NCI-H226 (cell line): ENCODE results near the gene ADAM33.

Experiments
- DNase-seq: peaks from one replicate; pipeline ENCODE4 v3.0.0-alpha.2; 2015

The ADAM33 gene

DNA sequence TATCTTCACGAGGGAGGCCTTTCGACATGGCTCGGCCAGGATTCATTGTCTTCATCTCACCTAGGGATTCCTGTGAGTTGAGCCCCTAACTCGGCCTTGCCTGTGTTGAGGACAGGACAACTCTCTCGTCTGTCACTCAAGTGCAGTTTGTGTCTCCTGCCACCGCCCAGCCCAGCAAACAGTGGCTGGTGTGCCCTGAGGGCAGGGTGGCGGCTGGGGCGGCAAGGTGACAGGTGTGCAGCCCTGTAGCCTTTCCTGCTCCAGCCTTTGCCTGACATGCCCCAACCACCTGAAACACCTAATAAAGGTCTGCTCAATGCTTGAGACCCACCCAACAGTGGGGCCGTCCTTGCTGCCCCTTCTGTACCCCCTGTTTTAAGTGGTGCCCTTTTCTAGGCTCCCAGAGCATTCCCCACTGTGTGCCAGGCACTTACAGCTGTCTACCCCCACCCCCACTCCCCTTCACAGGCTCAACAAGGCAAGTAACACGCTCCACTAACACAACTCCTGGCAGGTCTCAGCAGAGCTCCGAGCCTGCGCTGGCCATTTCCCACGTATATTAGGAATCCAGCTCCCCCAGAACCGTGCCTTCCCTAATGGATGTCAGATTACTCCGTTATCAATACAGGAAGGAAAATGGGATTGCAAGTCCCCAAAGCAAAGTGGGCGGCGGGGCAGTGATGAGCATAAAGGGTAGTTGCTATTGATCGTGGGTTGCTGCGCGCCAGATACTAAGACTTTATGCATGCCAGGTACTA lies 36.3 kb downstream of the ADAM33 start:
- no peak for DNase-seq

DNA sequence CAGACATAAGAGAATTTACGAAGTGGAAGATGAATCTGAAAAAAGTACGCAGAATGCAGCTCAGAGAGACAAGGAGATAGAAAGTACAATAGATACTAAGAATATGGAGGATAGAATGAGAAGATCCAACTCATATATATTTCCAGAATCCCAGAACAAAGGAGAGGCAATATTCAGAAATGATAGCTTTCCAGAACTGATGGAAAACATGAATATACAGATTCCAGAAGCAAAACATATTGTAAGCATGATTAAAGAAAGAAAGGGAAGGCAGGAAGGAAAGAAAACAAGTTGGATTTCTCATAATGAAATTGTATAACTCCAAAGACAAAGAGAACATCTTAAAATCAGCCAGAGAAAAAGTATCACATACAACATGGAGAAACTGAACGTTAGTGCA lies 41.6 kb downstream of the ADAM33 start:
- DNase-seq: no peak

DNA sequence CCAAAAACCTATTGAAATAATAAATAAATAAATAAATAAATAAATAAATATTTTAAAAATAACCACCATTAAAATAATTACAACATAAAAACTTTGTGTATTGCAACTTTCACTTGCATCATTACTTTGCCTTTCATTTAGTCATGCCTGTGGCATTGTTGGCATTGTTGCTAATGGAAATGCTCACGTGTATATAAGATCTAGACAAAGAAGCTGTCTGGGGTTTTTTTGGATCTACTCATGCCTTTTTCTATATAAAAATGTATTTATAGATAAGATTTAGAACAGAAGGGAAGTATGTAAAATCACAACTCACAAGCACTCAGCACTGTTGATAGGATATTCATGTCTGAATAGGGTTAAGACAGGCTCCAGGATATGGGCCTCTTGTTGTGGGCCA lies 46.5 kb downstream of the ADAM33 start:
- DNase-seq: no peak

DNA sequence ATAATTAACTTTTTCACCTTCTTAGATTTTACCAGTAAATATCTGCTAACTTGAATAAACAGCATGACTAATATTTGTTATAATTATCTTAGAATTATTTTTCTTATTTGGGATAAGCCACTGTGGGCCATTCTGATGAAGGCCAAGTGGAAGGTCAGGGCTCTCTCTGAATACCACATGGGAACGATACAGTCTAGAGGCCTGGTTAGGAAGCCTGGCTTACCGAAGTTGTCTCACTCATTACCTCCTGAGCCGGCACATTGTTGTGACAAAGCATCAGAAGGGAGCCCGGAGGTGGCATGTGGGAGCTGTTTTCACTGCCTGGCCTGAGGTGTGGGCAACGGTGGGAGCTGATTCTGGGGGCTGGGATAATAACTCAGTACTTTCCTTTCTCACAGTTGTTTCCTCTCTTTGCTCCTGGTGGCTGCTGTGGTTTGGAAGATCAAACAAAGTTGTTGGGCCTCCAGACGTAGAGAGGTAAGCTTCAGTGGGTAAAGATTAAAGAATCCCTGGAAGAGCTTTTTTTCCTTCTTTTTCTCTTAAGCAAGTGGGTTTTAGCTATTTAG lies 47.8 kb downstream of the ADAM33 start:
- no peak for DNase-seq

DNA sequence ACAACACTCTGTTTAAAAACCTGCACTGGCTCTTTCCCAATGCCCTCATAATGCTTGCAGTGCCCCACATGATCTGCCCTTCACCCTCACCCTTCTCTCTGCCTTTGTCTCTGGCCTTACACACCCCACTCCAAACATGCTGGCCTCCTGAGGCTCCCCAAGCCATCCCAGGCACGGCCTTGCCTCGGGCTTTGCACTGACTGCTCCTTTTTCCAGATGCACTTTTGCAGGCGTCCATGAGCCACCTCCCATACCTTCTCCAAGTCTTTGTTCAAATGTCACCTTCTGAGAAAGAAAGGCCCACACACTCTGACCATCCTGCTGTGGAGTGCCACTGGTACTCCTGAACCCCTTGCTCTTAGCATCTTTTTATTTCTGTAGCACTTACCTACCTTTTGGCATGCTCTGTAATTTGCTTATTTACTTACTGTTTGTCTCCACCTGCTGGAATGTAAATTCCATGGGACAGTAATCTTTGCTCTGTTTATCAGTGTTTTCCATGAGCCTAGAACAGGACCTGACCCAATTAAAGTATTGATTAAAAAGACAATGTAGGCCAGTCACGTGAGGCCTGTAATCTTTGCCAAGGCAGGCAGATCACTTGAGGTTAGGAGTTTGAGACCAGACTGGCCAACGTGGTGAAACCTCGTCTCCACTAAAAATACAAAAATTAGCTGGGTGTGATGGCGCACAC lies 49.4 kb downstream of the ADAM33 start:
- no peak for DNase-seq

DNA sequence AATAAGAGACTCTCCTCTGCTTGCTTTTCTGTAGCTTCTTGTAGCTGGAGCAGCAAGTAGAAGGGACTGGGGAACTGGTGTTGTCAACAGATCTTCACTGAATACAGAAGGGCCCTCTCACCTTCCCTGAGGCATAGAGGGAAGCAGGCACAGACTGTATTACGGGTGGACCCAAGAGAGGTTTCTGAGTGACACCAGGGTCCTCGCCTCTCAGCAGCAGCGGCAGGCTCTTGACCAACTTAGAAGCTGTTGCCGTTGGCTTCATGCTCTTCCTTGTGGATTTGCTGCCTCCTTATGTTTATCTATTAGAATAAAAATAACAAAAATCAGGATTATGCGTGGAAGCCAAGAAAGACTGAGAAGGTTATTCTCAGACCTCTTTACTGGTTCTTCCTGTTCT lies 50.3 kb downstream of the ADAM33 start:
- no peak for DNase-seq

DNA sequence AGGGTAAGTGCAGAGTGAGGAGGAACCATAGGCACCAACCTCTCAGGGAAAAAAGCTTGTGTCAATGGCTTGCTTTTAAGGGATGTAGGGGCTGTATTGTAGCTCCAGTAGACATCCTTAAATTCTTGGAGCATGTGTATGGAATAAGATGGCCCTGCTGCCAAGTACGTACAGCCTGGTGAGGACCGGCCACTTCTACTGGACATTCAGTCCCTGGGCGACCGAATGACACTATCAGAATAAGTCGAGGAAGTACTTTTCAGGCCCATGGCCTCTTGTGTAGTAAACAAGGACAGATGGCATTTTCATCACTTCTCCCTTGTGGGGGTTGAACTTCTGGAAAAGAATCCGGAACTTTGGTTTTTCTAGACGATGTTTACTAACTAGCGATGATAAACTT lies 51.4 kb downstream of the ADAM33 start:
- no peak for DNase-seq

DNA sequence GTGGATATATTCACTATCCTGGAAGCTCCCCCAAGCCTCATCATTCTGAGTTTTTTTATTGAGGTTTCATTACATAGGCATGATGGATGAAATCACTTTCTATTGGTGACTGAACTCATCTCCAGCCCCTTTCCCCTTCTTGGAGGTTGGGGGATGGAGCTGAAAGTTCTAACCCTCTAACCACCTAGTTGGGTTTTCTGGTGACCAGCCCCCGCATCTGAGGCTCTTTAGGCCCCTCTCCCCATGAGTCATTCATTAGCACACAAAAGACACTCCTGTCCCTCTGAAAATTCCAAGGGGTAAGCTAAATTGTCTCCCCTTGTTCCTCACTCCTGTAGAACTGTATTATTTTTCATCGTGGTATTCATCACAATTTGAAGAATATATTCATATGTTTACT lies 51.9 kb downstream of the ADAM33 start:
- no peak for DNase-seq

DNA sequence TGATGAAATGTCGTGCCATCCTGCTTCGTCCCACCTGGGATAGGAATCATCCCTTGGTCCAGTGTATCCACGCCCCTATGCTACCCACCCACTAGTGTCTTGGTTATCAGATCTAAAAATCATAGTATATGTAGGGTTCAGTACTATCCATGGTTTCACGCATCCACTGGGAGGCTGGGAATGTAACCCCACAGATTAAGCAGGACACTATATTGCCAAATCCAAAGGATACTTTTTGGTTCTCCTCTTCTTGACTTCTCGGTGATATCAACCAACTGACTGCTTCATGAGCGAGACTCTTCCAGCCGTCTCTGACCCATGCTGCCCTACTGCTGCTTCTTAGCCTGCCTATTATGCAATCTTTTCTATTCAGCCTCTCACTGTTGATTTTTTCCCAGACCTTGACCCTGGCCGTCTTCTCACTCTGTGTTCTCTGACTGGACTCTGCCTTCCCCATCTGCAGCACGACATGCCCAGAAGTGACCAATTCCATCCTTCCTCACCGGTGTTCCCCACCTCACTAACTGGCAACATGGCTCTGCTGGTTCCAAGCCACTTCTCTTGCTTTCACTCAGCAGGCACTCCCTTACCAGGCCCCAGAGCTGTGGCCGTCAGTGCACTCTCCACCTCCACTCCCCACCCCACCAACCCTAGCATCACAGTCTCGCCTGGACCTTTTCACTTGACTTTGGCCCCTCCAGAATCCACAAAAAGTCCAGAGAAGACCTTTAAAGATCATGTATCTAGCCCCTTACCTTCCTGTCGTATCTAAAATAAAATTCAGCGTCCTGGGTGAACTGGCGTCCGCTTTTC lies 53.1 kb downstream of the ADAM33 start:
- no peak for DNase-seq

DNA sequence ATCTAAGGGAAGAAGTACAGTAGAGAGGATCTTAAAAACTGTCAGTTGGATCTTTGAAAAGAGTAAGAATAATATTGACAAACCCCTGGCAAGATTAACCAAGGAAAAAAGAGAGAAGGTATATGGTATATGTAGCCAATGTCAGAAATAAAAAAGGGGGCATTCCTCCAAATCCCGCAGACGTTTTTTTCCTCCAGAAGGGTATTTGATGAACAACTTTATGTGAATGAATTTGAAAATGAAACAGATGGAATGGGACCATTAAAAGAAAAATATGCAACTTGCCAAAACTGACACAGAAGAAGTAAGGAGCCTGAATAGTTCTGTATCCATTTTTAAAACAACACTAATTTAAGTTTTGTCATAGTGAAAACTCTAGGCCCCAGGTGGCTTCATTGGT lies 54.3 kb downstream of the ADAM33 start:
- DNase-seq: no peak

DNA sequence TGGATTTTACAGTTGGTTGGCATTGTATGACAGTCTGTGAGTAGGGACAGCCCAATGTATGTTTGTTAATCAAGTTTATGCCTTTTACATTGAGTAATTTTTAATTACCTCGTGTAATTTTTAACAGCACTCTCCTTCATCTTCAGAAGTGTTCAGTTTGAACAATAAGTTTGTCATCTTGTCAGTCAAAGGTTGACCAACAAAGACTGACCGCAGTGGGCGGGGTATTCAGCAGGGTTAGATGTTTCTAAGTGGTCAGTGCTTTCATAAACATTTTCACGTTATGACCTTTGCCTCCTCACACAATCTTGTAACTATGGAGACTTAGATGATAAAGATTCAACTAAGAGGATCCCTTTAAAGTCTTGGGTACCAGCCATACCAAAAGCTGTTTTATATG lies 59.4 kb downstream of the ADAM33 start:
- DNase-seq: no peak

DNA sequence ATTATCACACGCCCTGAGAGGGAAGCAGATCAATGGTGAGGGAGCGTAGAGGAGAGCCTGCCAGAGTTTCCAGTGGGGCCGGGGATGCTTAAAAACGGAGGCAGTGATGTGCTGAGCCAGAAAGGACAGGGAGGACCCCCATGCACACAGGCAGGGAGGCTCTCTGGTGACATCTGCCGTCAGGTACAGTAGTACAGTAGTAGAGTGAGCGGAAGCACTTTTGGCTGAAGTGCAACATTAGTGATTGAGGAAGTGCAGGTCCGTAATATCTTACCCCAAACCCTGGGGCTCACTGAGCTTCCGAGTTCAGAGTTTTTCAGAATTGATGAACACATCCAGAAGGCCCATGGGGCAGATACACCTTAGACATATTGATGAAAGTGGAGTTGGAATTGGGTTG lies 60.7 kb downstream of the ADAM33 start:
- DNase-seq: no peak
